ENCODE measurements around the gene C11orf42.

The C11orf42 gene, protein sequence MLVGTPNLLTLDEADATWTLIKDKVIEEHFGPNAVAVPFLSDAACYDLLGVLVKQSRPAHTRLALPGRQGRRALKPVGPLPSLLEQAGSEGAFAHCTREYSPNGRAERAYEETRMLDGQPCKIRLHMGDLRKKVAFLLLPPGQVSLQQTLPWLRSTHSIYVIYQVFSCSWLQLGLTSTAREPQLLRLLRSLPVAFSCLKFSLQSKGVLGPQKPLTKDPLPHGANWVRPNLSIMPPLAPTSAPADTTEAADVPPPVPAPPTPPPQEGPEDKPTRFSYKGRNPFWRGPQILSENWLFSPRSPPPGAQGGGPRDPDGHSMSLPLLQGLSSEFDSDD

DNA sequence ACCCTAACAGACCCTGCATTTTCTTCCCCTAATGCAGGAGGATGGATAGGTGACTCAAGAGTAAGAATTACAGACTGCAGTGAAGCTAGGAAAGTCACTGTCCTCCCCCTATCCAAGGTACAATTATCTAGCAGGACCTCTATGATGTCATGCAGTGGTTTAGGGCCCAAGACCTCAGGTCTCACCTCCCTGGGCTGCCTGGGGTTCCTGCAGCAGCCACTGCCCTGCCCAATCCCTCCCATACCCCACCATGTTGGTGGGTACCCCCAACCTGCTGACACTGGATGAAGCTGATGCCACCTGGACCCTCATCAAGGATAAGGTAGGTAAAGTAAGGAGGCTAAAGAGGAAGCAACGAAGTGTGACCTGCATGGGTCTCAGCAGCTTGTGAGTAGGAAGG lies at the start of gene C11orf42:
C11orf42 (plus strand) TSS at position 192 of the 400 bp plus-strand sequence; CDS start at position 251, 59 bp downstream.
- H3K27ac ChIP-seq (ENCODE audit: poor library complexity, severe bottlenecking): no peak within 1 kb of the TSS
- no peak for DNase-seq (ENCODE audit: low spot score)
- ATAC-seq (ENCODE audit: low read depth): no peak
- peaks cover 6% of the 10 kb centered on the region; the same call in 1 of the 2 replicates for H3K36me3 ChIP-seq (ENCODE audit: low read depth)
- H3K4me3 ChIP-seq (ENCODE audit: severe bottlenecking): no peak within 1 kb of the TSS
- H3K27me3 ChIP-seq (ENCODE audit: insufficient read depth, poor library complexity, severe bottlenecking): no peaks in the 10 kb centered on the region
- no peaks in the 10 kb centered on the region for H3K9me3 ChIP-seq (ENCODE audit: severe bottlenecking)
- TF ChIP-seq, protein P1, sequence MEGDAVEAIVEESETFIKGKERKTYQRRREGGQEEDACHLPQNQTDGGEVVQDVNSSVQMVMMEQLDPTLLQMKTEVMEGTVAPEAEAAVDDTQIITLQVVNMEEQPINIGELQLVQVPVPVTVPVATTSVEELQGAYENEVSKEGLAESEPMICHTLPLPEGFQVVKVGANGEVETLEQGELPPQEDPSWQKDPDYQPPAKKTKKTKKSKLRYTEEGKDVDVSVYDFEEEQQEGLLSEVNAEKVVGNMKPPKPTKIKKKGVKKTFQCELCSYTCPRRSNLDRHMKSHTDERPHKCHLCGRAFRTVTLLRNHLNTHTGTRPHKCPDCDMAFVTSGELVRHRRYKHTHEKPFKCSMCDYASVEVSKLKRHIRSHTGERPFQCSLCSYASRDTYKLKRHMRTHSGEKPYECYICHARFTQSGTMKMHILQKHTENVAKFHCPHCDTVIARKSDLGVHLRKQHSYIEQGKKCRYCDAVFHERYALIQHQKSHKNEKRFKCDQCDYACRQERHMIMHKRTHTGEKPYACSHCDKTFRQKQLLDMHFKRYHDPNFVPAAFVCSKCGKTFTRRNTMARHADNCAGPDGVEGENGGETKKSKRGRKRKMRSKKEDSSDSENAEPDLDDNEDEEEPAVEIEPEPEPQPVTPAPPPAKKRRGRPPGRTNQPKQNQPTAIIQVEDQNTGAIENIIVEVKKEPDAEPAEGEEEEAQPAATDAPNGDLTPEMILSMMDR (IDR thresholded peaks at IDR 0.05; ENCODE audit: poor library complexity, severe bottlenecking): no peak
- H3K4me1 ChIP-seq (ENCODE audit: insufficient read depth, poor library complexity, severe bottlenecking): no peaks in the 10 kb centered on the region

DNA sequence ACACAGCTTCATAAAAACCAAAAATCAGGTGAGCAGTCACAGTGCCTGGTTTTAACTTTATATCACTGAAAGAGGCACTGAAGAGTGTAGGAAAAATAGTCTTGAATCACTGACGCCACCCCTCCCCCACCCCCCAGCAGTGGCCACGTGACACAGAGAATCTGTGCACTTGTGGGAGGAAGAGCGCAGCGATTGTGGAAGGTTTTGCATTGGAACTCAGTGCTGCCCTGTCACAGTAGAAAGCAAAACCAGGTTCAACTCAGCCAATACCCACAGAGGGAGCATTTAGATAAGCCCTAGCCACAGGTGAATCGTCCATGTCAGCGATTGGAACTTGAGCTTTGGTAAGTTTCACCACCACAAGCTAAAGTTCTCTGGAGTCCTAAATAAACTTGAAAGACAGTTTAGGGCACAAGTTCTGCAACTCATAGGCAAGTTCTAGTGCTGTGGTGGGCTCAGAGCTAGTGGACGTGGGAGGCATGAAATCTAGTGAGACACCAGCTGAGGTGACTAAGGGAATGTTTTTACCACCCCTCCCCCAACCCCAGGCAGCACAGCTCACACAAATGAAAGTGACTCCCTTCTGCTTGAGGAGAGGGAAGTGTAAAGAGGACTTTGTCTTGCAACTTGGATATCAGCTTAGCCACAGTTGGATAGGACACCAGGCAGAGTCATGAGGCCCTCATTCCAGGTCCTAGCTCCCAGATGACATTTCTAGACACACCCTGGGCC lies 48.6 kb upstream of the C11orf42 start:
- DNase-seq (ENCODE audit: low spot score) (no peak), ATAC-seq (ENCODE audit: low read depth) (no peak)
- TF ChIP-seq, protein P1 (IDR thresholded peaks at IDR 0.05; ENCODE audit: poor library complexity, severe bottlenecking): no peak
- no peak overlapping the region for H3K27ac ChIP-seq (ENCODE audit: poor library complexity, severe bottlenecking)
- no peaks in the 10 kb centered on the region for H3K27me3 ChIP-seq (ENCODE audit: insufficient read depth, poor library complexity, severe bottlenecking)
- H3K36me3 ChIP-seq (ENCODE audit: low read depth): no peaks in the 10 kb centered on the region
- H3K4me1 ChIP-seq (ENCODE audit: insufficient read depth, poor library complexity, severe bottlenecking): no peaks in the 10 kb centered on the region
- H3K9me3 ChIP-seq (ENCODE audit: severe bottlenecking): no peaks in the 10 kb centered on the region
- H3K4me3 ChIP-seq (ENCODE audit: severe bottlenecking): no peak overlapping the region

DNA sequence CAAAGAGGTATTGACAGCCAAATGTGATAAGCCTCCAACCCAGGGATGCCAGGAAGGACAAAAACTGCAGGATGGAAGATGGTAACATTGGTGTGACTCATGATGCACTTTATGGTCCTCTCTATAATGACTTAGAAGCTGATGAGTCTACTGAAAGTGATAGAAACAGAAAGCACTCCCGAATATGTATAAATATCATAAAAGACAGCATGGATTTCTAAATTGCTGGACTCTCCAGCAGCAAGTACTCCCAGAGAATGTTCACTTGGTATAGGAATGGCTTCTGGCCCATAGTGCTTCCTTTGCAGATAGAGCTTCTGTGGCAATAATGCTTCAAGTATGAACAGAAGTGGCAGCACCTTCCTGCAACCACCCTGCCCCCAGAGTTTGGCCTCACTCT lies 35.1 kb upstream of the C11orf42 start, which contains the start of gene OR52B2:
OR52B2 (minus strand) TSS at position 101 of the 400 bp plus-strand sequence; CDS start at position 101, 0 bp downstream.
- H3K4me1 ChIP-seq (ENCODE audit: insufficient read depth, poor library complexity, severe bottlenecking): no peaks in the 10 kb centered on the region
- no peaks in the 10 kb centered on the region for H3K36me3 ChIP-seq (ENCODE audit: low read depth)
- TF ChIP-seq, protein P1 (IDR thresholded peaks at IDR 0.05; ENCODE audit: poor library complexity, severe bottlenecking): no peak
- no peaks in the 10 kb centered on the region for H3K27me3 ChIP-seq (ENCODE audit: insufficient read depth, poor library complexity, severe bottlenecking)
- ATAC-seq (ENCODE audit: low read depth) (no peak), DNase-seq (ENCODE audit: low spot score) (no peak)
- no peak within 1 kb of the TSS for H3K4me3 ChIP-seq (ENCODE audit: severe bottlenecking)
- no peak within 1 kb of the TSS for H3K27ac ChIP-seq (ENCODE audit: poor library complexity, severe bottlenecking)
- H3K9me3 ChIP-seq (ENCODE audit: severe bottlenecking): no peaks in the 10 kb centered on the region

DNA sequence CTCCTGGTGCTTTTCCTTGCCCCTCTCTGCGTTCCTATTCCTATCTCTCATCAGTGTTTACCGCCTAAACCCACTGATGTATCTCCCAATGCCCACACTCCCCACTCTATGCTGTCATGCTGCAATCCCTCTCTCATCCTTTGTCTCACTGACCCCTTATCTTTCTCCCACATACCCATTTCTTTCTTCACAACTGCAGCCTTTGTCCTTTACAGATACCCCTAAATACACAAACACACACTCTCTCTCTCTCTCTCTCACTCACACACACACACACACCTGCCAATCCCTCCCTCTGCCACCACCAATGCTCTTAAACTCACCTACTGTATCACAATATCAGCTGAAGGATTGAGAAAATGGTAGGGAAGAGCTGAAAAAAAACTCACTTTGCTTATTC lies 29.9 kb upstream of the C11orf42 start:
- Histone ChIP-seq H3K9me3 (ENCODE audit: severe bottlenecking) (no peaks in the 10 kb centered on the region), H3K4me1 (ENCODE audit: insufficient read depth, poor library complexity, severe bottlenecking) (no peaks in the 10 kb centered on the region), H3K27ac (ENCODE audit: poor library complexity, severe bottlenecking) (no peak overlapping the region), H3K4me3 (ENCODE audit: severe bottlenecking) (no peak overlapping the region), H3K27me3 (ENCODE audit: insufficient read depth, poor library complexity, severe bottlenecking) (no peaks in the 10 kb centered on the region), H3K36me3 (ENCODE audit: low read depth) (no peaks in the 10 kb centered on the region)
- no peak for ATAC-seq (ENCODE audit: low read depth)
- DNase-seq (ENCODE audit: low spot score): no peak
- TF ChIP-seq, protein P1 (IDR thresholded peaks at IDR 0.05; ENCODE audit: poor library complexity, severe bottlenecking): no peak
